Stomach (tissue), 9 donors: ENCODE data around the gene CTDSPL2. TPM values are rescaled to one million over a fixed set of nuclear protein-coding genes. Genes with fewer than 3 reads are reported as not detected.
"Not testable (repeated sequence)": the region's sequence is repeated elsewhere in the genome, so short reads cannot be mapped to it uniquely, and the experiment has no call there.

Experiments used
- DNase-seq, 2 donors: peaks; one replicate each; pipeline versions ENCODE4 v3.0.0 to v3.0.0-alpha.2; 2013 to 2019
- H3K27ac ChIP-seq, 5 donors: fragments of 200-600 bp in 4 of 5; sonication (generic) in 4 of 5; one replicate each; pipeline ENCODE4 v1.5.1; 2013 to 2019; ENCODE audit warnings: mild to moderate bottlenecking in 1 of 5, moderate library complexity in 1 of 5
- H3K27me3 ChIP-seq, 3 donors: fragments of 200-600 bp; sonication (generic); one replicate each; pipeline ENCODE4 v1.5.1; 2017 to 2019; ENCODE audit warnings: mixed run types in 1 of 3
- H3K36me3 ChIP-seq, 4 donors: fragments of 200-600 bp; sonication (generic); 1 replicate in 3 of 4; 2 replicates in 1 of 4; pipeline ENCODE4 v1.5.1; 2016 to 2019
- H3K4me1 ChIP-seq, 4 donors: fragments of 200-600 bp; sonication (generic); one replicate each; pipeline ENCODE4 v1.5.1; 2016 to 2019
- H3K4me3 ChIP-seq, 4 donors: fragments of 200-600 bp; sonication (generic) in 3 of 4; one replicate each; pipeline ENCODE4 v1.5.1; 2016 to 2019; ENCODE audit warnings: mild to moderate bottlenecking in 1 of 4
- H3K9me3 ChIP-seq, 4 donors: fragments of 200-600 bp; sonication (generic); one replicate each; pipeline ENCODE4 v1.5.1; 2016 to 2019
- CTCF ChIP-seq, 7 experiments: fragments of 450-650 bp in 4 of 7; fragments of 200-600 bp in 3 of 7; sonication (generic) in 3 of 7; IDR thresholded peaks; one replicate each; pipeline ENCODE4 v1.5.1; 2016 to 2019; ENCODE audit warnings: antibody characterized with exemption in 7 of 7, control low read depth in 2 of 7, mild to moderate bottlenecking in 1 of 7
- EP300 ChIP-seq: sonication (generic); formaldehyde crosslinking; IDR thresholded peaks from one replicate; pipeline ENCODE4 v1.6.1; 2017; ENCODE audit warnings: antibody characterized with exemption
- POLR2A ChIP-seq, 4 donors: fragments of 450-650 bp; IDR thresholded peaks; one replicate each; pipeline ENCODE4 v1.6.1; 2016; ENCODE audit warnings: antibody characterized with exemption in 4 of 4, control low read depth in 2 of 4, mild to moderate bottlenecking in 1 of 4, moderate library complexity in 1 of 4
- POLR2AphosphoS5 ChIP-seq, 3 donors: sonication (generic); formaldehyde crosslinking; IDR thresholded peaks; one replicate each; pipeline ENCODE4 v1.6.1; 2016; ENCODE audit warnings: antibody characterized with exemption in 3 of 3
- WGBS, 5 donors: extraction: QIAGEN DNeasy Blood & Tissue Kit in 3 of 5; methylation state at CpG; one replicate each; pipeline versions ENCODE4 v1.1.5 to v1.1.7; 2013 to 2018; 5-methylcytosine and 5-hydroxymethylcytosine counted together
- intact Hi-C: fragments of 100-400 bp; cut with DNase I; formaldehyde crosslinking; loops from one replicate; pipeline ENCODE4 v1.15.1; 2023; ENCODE audit warnings: low total_unique reads
- polyA plus RNA-seq, 3 donors: library from polyadenylated mRNA; stranded (reverse); fragments of 200-250 nt; gene quantifications; one replicate each; pipeline ENCODE4 v1.2.3, GENCODE V29; 2013
- total RNA-seq, 5 donors: library from RNA; depleted of rRNA; stranded (reverse); fragments of >200 nt; gene quantifications; one replicate each; pipeline versions ENCODE4 v1.1.0 to v1.2.3, GENCODE V29; 2014 to 2016
- donor health status: healthy with polysubstance abuse.
- donor health status: Bipolar disorder and iron deficiency.
- donor health status: healthy.

CTDSPL2 gene
- total and polyA plus RNA-seq, 8 donors: 3.5 to 94.2 (median 9.9) TPM

GRCh38 chr15:44530653-44531052, 103.2 kb downstream of the CTDSPL2 start:
- TF ChIP-seq POLR2A (IDR thresholded peaks at IDR 0.05) (no peak), EP300 (no peak), POLR2AphosphoS5 (IDR thresholded peaks at IDR 0.05) (no peak), CTCF (IDR thresholded peaks at IDR 0.05) (no peak)

GRCh38 chr15:44532275-44532674, 104.8 kb downstream of the CTDSPL2 start:
- H3K4me3 ChIP-seq, DNase-seq, intact Hi-C loops, H3K27me3 ChIP-seq, H3K27ac ChIP-seq, H3K9me3 ChIP-seq: not testable (repeated sequence)
- H3K36me3 ChIP-seq: peaks cover 0 to 13% (median 6%) of the 10 kb centered on the region in 4 donors
- WGBS, 5 donors: 94 to 100% (median 97%) methylated on average over 5 of the region's 5 CpGs
- peaks cover 3 to 24% (median 14%) of the 10 kb centered on the region in 4 donors for H3K4me1 ChIP-seq

More at GRCh38 chr15:44530653-44531052, 103.2 kb downstream of the CTDSPL2 start:
- intact Hi-C loops: no loop called here
- no peaks in the 10 kb centered on the region for H3K9me3 ChIP-seq
- H3K4me1 ChIP-seq: peaks cover 3 to 19% (median 11%) of the 10 kb centered on the region in 4 donors
- 95 to 98% (median 98%) methylated on average over 3 of the region's 3 CpGs for WGBS, 5 donors
- no peak overlapping the region for H3K4me3 ChIP-seq
- H3K27ac ChIP-seq: no peak overlapping the region
- no peaks in the 10 kb centered on the region for H3K27me3 ChIP-seq
- H3K36me3 ChIP-seq: peaks cover 0 to 24% (median 8%) of the 10 kb centered on the region in 4 donors
- DNase-seq: no peak

- TF ChIP-seq CTCF (IDR thresholded peaks at IDR 0.05): no peak
- no peak for TF ChIP-seq POLR2A (IDR thresholded peaks at IDR 0.05)
- WGBS, 5 donors: 92 to 96% (median 96%) methylated on average over 3 of the region's 3 CpGs
- Histone ChIP-seq H3K27ac (no peak overlapping the region), H3K9me3 (no peaks in the 10 kb centered on the region), H3K27me3 (no peaks in the 10 kb centered on the region), H3K4me3 (no peak overlapping the region), H3K4me1 (peaks cover 3 to 25% (median 14%) of the 10 kb centered on the region in 4 donors), H3K36me3 (peaks cover 0 to 9% (median 4%) of the 10 kb centered on the region in 4 donors)
- DNase-seq: no peak
- intact Hi-C loops: no loop called here
These were observed 105.3 kb downstream of the CTDSPL2 start for GRCh38 chr15:44532689-44533088.

GRCh38 chr15:44535092-44535491, 107.7 kb downstream of the CTDSPL2 start:
- TF ChIP-seq POLR2AphosphoS5 (IDR thresholded peaks at IDR 0.05): no peak
- TF ChIP-seq POLR2A (IDR thresholded peaks at IDR 0.05): no peak
- no peak for TF ChIP-seq CTCF (IDR thresholded peaks at IDR 0.05)
- TF ChIP-seq EP300: no peak
- Histone ChIP-seq H3K4me3 (peak overlapping the region in 2 of 4 donors; percentile 75 to 95), H3K4me1 (peaks cover 15 to 48% (median 32%) of the 10 kb centered on the region in 4 donors), H3K27me3 (no peaks in the 10 kb centered on the region), H3K27ac (no peak overlapping the region), H3K36me3 (peaks cover 5 to 22% (median 13%) of the 10 kb centered on the region in 4 donors), H3K9me3 (no peaks in the 10 kb centered on the region)
- intact Hi-C loops: no loop called here
- DNase-seq: no peak
- 93 to 97% (median 95%) methylated on average over 8 of the region's 8 CpGs for WGBS, 5 donors

- intact Hi-C loops: no loop called here
- peak in 1 of 2 donors; percentile 69 for DNase-seq
- peaks cover 5 to 28% (median 15%) of the 10 kb centered on the region in 4 donors for H3K36me3 ChIP-seq
- no peaks in the 10 kb centered on the region for H3K27me3 ChIP-seq
- peak overlapping the region; percentile 98 to 99 (median 99) for H3K27ac ChIP-seq
- TF ChIP-seq POLR2AphosphoS5 (IDR thresholded peaks at IDR 0.05): no peak
- no peak for TF ChIP-seq CTCF (IDR thresholded peaks at IDR 0.05)
- no peak for TF ChIP-seq POLR2A (IDR thresholded peaks at IDR 0.05)
- no peak for TF ChIP-seq EP300
- 51 to 58% (median 56%) methylated on average over 36 of the region's 36 CpGs for WGBS, 5 donors
- H3K4me3 ChIP-seq: peak overlapping the region; percentile 75 to 97 (median 92)
- no peaks in the 10 kb centered on the region for H3K9me3 ChIP-seq
- H3K4me1 ChIP-seq: peaks cover 15 to 55% (median 35%) of the 10 kb centered on the region in 4 donors
These were observed 108.3 kb downstream of the CTDSPL2 start for GRCh38 chr15:44535523-44536301.
